ENCODE results near the gene PHF14.

Gene PHF14

DNA sequence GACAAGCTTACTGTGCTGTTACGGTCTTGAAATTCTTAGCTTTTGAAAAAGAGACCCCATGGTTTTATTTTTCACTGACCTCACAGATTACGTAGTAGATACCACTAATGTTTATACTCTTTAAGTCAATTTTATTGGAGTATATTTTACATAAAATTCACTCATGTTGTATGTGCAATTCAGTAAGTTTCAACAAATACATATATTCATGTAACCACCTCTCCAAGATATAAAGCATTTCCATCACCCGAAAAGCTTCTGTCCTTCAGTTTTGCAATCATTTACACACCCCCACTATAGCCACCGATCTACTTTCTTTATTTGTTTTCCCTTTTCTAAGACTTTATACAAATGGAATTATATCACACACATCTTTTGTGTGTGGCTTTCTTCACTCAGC is 199.2 kb downstream of the PHF14 start:
- no peak for DNase-seq (ENCODE audit: low read depth)

DNA sequence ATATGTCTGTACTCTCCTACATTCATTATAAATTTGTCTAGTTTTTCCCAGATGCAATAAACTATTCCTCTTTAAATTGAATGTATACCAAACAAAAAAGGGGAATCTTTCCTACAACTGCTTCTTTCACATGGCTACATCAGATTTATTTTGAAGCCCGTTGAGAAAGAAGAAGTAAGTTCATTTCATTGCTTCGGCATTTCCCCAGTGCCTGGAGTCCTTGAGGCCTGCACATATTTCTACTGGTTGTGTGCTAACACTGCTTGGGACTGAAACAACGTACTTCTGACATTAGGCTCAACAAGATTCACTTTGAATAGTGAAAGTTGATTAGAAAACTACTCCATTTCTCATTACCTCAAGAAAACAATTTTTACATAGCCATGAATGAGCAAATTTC is 201.7 kb downstream of the PHF14 start:
- DNase-seq (ENCODE audit: low read depth), result no peak

DNA sequence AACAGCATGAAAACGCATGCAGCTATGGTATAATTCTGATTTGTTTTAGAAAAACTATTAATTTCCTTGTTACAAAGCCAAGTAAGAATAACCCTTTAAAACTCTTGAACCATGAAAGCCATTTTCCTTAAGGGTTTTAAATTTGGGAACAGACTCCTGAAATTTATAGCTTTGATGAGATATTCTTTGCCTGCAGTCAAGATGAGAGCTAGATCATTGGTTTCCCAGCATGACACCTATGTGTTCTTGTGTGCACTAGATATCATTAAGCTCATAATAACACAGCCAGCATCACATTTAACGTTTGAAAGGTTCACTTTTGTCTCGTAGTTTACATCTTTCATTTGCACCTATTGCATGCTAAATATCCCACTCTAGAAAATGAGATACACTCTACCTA is 202.2 kb downstream of the PHF14 start:
- DNase-seq (ENCODE audit: low read depth), result no peak

DNA sequence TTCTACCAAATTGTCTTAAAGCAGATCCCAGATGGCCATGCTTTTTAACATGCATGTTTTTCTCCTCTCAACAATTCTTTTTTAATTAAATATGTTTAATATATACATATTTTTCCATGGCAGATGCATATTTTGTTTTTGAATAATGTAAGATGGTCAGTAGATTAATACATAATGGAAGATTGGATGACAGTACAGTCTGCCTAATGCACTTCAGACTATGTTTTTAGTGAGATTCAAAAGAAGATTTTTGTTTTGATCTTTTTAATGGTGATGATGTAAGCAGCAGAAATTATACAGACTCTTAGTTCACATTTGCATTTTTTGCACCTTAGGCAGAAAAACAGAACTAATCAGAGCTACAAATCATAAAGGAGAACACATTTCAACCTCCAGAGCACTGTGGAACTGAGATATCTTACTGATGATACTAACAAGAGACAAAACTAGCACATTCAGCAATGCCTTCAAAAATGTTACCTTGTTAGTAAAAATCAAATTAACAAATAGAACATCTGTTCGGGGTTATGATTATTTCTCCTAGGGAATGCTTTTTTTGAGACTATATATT is 203.4 kb downstream of the PHF14 start:
- no peak for DNase-seq (ENCODE audit: low read depth)

DNA sequence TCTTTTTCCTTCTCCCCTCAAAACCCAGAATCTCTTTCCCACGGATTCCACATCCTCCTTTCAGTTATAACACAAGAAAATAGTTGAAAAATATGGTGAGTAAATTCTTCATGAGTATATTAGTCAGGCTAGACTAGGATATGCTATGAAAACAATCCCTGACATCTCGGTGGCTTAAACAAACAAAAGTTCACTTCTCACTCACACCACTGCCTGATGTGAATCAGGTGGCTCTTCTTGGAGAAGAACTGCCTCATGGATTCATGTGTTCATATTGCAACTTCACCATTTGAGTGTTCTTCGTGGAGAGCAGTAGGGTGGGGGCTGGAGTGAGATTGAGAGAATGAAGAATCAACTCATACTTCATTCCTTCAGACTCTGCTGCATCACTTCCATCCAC is 204.1 kb downstream of the PHF14 start:
- DNase-seq (ENCODE audit: low read depth), result no peak

DNA sequence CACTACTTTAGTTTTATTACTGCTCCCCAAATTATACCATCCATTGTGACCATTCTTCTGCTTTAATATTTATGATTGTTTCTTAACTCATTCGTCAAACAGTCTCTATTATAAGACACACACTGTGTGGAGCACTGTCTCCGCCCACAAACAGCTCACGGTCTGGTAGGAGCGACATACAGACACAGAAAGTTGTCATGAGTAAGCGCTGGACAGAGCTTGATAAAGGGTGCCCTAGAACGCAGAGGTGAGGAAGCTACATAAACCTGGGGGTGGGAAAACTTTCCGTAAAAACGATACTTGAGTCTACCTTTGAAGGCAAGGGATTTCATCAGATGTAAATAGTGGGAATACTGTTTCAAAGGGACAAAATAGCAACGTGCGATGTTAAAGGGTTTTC is 207.9 kb downstream of the PHF14 start:
- no peak for DNase-seq (ENCODE audit: low read depth)

DNA sequence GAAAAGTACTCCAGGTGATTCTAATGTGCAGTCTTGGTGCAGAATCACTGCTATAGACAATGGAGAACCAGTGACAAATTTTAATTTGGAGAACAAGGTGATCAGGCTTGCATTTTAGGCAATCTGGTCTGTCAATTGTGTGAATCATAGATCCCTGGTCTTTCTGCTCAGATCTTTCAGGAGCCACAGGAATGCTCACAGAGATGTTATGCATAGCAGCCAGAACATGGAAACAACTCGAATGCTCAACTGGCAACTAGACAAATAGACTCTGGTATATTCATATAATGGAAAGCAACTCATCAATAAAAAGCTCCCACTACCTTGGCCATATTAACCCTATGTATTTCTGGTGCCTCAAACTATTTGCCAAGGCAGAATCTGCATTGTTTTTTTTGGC is 209.1 kb downstream of the PHF14 start:
- DNase-seq (ENCODE audit: low read depth), result no peak

DNA sequence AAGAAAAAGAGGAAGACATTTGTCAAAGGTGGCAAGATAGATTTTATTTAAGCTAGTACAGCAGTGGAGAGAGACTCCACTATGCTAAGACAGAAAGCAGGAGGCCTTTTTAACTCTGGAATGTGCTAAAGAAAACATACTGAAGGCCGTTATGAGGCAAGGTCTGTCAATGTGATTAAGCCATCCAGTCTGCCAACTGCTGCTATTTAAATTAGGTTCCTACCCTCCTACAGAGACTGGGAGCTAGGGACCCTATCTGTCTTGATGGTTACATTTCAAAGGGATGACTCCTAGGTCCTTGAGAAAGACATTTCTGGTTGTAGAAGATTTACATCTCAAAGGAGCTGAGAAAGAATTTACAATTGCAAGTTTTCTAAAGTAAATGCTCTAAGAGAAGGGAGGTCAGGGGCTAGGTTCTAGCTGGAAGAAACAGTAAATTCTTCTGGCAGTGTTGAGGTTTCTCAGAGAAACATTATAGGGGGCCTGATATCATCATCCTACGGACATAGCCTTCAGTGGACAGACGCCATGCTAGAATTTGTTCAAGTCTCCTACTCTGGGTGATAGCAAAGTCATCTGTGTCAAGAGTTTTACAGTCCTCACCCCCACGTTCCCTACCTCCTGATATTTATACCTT is 211.6 kb downstream of the PHF14 start:
- DNase-seq (ENCODE audit: low read depth), result no peak

DNA sequence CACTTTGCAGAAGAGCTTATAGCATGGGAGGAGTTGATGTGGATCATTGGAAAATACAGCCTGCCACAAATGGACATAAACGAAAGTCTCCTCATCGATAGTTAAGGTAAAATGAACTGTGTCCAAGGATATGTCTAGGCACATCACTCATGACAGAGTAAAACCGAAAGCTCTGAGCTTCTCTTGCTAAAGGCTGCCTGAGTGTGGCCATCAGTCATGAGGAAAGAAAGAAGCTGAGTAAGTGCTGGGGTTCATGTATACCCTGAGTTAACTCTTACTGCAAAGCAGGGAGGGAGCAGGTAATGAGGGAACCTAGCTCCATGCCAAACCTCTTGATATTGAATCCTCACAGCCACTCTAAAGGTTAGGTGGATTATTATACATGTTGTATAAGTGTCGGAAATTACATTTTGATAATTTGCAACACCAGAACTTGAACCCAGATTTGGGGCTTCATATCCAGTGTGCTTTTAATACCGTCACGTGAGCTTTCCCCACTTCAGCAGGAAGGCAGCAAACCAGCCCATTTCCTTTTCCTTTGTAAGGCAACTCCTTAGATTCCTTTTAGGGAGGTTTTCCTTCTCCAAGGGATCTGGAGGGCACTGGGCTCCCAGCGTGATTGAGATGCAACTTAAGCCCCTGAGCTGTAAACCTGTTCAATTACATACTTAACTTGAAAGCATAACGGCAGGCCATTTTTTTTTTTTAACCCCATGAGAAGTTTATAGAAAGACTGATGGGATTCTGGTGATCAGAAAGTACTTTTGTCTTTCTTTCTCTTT is 215.0 kb downstream of the PHF14 start:
- no peak for DNase-seq (ENCODE audit: low read depth)

DNA sequence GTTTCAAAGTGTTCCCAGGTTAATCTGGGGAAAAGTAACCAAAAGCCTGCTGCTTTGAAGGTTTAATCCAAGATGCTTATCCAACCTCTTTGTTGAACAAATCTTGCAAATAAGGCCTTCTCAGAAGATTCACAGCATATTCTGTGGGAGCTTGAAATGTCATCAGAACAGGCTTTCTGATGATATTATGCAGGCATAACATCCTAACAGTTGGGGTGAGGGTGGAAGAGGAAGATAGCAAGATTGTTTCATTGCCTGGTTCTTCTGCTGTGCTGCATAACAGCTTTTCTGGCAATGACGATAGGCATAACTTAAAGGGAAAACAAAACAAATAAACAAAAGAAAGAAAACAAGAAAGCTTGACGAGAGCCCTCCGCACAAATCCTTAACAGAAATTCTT is 217.4 kb downstream of the PHF14 start:
- DNase-seq (ENCODE audit: low read depth), result no peak

DNA sequence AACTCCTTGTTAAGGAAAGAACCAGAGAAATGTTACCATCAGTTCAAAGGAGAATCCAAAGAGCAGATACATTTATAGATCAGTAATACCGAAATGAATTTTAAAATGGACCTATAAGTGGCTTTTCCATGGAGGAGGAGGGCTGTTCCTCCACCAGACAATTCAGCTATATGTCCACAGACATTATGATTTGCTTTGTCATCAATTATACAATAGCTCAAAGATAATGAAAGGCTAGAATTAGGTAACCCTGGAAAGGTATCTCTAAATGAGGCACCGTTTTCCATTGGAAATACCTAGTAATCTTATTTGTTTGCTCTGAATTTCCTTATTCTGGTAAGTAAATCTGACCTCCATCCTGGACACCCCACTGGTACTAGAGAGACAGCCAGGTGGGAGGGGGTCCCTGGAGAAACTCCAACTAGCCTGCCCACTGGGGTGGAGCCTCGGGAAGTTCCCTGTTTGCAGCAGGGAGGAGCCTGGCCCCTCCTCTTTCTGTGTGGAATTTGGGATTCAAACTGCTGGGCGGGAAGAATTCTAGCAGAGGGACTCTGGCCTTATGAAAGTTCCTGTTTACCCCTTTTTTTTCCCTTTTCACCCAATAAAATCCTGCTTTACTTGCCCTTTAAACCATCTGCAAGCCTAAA is 218.0 kb downstream of the PHF14 start:
- DNase-seq (ENCODE audit: low read depth), result no peak

DNA sequence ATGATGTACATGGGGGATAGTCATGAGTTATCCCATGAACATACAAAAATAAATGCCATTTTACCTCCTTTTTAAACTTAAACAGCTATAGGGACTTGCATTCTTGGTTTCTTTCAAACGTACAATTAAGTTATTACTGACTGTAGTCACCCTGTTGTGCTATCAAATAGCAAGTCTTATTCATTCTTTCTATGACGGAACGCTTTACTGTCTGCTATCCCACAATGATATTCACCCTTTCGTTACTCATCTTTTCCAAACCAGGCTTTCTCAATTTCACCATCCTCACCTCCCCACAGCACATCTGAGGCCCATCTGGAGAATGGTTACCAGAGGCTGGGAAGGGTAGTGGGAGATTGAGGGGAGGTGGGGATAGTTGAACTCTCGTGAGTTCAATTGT is 218.8 kb downstream of the PHF14 start:
- DNase-seq (ENCODE audit: low read depth), result no peak

DNA sequence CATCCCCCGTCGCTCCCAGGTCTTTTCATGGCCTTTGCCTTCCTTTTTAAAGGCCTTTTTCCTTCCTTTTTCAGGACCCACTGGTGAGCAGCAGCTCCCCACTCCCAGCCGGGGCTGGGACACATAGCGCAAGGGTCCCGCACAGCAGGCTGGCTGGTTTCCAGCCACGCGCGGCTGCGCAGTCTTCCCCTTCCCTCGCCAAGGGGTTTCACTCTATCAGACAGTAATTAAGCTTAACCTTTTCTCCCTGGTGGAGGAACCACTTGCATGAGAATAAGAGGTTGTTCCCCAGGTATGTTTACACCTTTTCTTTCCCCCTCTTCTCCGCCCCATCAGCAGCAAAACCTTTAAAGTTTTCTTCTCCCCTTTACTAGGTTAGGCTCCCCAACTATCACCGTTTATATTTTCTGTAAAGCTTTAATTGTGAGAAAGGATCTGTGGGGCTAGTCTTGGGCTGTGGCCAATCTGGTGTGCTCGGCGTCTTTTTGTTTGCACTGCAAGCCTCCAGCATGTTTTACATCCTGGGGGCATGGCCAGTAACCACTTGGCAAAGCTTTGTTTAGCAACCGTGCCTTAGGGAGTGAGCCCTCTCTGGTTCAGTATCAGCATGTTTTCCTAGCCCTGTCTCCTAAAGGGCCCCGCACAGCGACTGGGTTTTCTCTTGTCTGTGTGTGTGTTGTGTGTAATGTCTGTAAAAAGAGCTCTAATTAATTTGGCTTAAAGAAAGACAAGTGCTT is 219.6 kb downstream of the PHF14 start:
- DNase-seq (ENCODE audit: low read depth), result no peak

DNA sequence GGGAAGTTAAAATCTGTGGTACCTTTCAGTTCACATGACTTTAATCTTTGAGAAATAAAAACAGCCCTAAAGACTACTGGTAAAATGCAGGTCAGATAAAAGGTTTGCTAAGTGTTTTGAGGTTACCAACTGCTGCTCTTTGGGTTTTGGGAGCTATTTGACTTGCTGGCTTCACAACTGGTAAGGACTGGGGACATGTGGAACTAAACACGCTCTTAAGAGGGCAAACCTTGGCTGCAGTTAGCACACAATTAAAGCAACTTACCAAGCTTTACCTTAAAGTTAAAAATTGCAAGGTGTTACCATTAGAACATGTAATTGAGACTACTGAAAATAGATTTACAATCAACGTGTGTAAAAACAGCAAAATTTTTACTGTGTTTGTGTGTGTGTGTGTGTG is 220.2 kb downstream of the PHF14 start:
- DNase-seq (ENCODE audit: low read depth), result no peak

DNA sequence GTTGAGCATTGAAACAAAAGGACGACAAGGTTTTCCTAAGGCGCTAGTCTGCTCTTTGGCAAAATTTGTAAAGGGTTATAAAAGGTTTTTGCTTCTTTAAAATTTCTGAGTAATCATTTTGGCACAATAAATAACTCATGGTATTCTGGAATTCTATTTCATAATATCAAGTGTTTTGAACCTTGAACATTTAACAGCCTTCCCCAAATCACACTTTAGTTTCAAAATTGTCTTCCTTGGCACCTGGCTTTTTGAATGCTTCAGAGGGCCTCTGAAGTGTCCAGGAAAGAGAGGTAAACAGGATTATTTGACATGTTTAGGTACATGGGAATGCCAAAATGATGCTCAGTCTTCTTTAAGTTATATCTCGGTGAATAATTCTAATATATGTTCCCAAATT is 220.8 kb downstream of the PHF14 start:
- no peak for DNase-seq (ENCODE audit: low read depth)

DNA sequence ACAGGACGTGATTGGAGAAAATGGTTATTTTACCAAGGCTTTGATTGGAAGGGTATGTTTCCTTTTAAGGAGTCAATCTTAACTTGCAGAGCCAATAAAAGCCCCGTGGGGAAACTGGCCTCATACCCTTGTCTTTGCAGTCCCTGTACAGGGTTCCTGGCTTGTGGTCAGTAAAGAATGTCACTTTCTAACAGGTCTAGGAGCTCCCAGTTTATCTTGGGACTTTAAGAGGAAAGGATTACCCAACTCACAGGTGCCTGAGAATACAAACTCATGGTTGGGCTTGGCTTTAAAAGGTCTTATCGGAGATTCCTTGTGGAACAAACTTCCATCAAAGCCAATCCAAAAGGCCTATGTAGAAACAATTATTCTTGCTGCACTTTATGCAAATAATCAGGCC is 221.8 kb downstream of the PHF14 start:
- no peak for DNase-seq (ENCODE audit: low read depth)

DNA sequence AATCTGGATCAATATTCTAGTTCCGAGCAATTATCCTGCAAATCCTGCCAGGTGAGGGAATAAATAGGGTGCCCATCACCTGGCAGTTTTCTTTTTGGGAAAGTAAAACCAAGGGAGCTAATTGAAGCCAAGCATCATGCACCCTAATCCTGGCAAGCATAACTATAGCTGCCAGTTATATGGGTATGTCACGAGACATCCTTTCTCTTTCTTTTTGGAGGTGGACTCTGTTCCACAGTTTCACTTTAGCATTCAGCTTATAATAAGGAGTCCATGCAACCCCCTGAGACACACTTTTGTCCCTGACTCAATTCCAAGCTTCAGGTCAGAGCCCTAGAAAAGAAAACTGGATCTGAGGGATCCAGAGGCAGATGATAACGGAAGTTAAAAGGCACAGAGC is 222.5 kb downstream of the PHF14 start:
- DNase-seq (ENCODE audit: low read depth), result no peak

DNA sequence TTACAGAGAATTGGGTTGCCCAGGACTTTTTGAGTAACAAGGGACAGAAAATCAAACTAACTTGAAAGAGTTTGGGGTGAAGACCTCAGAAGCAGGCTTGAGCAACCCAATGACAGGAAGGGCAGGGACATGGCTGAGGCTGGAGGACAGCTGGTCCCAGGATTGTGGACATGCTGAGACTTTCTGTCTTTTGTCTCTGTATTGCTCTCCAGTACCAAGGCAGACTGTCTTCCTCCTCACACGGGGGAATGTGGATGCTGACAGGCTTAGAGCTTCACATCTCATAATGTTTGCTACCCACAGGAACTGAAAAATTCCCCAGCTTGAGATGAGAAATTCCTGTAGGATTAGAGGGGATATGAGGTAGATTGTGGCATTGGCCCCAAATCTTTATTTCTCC is 229.6 kb downstream of the PHF14 start:
- DNase-seq (ENCODE audit: low read depth), result no peak

DNA sequence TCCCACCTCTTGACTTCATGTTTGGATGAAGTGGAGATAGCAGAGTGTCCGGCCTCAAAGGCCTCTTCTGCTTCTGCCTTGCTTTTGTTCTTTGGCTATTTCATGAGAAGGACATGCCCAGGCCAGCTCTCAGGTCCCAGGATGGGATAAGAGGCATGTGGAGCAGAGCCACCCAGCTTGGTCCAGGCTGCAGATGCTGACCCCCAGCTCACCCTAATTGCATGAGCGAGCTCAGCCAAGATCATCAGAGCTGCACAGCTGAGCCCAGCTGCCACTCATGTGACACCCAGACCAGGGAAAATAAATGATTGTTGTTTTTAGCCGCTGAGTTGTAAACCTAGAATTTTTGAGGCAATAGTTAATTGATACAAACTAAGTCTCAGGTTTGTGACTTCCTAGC is 230.0 kb downstream of the PHF14 start:
- DNase-seq (ENCODE audit: low read depth), result no peak

DNA sequence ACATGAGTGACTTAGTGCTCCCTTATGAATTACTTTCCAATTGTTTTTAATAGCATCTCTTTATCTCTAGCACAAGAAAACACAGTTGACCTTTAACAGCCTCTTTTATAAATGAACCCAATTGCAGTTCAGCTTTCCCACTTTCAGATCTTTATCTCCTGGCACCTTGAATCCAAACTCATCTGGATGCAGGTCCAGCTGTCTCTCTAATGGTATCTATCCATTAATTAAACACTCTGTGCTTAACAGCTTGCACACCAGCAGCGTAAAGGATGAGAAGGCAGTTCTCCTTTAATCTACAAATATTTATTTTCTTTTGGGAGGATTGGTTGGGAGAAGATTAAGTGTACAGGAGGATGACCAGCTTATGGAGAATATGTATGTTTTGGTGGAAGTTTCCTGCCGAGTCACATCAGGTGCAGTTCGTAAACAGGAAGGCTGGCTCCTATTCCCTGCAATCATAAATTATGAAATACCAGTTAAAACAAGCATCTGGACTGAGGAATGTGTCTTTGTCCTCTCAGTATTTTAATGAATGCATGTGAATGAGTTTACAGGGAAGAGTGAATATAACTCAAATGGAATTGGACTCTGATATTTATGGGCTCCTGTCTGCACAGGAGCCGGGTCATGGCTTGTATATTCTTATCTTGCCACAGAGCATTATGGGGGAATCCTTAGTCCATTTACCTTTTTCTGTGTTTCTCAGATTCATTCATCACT is 232.7 kb downstream of the PHF14 start:
- DNase-seq (ENCODE audit: low read depth), result no peak

DNA sequence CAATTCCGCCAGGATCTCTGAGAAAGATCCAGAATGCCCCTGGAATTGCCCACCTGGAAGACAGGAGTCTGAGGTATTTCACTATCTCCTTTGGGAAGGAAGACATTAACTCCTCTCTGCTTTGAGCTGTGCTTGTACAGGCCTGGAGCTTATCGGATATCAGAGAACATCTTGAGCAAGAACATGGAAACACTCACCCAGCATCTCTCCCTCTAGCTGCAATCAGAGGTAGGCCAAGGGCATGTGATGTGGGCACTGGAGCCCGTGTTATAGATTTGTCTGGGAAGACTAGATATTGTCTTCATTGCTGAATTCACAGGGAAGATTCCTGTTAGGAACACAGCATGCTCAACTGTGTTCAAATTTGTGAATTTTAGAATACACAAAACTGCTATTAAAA is 233.9 kb downstream of the PHF14 start:
- no peak for DNase-seq (ENCODE audit: low read depth)

Measured in activated T-cell treated with anti-CD3 and anti-CD28 coated beads for 48 hours (primary cell).